SHP77 (cell line): ENCODE measurements around the gene DENND6A.
"Not testable (repeated sequence)": the region's sequence is repeated elsewhere in the genome, so short reads cannot be mapped to it uniquely, and the experiment has no call there.

Source experiments
- DNase-seq, 2 experiments: peaks; one replicate each; lab custom pipeline; 2025; lab: John Stamatoyannopoulos, UW

DENND6A gene

GRCh38 chr3:57627976-57628375 lies 64.9 kb downstream of the DENND6A start:
- DNase-seq, result no peak

DNA sequence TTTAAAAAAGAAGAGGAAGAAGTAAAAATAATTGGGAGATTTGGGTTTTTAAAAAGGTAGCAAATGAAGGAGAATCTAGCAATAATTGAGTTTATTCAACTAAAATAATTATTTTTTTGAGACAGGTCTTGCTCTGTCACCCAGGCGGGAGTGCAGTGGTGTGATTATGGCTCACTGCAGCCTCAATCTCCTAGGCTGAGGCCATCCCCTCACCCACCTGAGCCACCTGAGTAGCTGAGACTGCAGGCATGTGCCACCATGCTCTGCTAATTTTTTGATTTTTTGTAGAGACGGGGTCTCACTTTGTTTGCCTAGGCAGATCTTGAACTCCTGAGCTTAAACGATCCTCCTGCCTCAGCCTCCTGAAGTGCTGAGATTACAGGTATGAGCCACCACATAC lies 68.1 kb downstream of the DENND6A start:
- no peak for DNase-seq

- no peak for DNase-seq
These were observed 70.5 kb downstream of the DENND6A start for GRCh38 chr3:57622362-57622761.

- DNase-seq, result no peak
These were observed 75.1 kb downstream of the DENND6A start for GRCh38 chr3:57617739-57618138.

DNA sequence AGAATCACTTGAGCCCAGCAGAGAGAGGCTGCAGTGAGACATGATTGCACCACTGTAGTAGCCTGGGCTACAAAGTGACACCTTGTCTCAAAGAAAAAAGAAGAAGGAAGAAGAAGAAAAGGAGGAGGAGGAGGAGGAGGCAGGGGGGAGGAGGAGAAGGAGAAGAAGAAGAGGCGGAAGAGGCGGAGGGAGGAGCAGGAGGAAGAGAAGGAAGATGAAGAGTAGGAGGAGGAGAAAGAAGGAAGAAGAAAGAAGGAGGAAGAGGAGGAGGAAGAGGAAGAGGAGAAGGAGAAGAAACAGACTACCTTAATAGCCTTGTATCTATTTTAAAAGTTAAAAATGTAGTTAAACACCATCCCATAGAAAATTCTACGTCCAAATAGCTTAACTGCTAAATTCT lies 76.6 kb downstream of the DENND6A start:
- DNase-seq, result no peak

DNA sequence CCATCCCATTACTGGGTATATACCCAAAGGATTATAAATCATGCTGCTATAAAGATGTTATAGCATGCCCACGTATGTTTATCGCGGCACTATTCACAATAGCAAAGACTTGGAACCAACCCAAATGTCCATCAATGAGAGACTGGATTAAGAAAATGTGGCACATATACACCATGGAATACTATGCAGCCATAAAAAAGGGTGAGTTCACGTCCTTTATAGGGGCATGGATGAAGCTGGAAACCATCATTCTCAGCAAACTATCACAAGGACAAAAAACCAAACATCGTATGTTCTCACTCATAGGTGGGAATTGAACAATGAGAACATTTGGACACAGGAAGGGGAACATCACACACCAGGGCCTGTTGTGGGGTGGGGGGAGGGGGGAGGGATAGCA lies 81.0 kb downstream of the DENND6A start:
- DNase-seq, result not testable (repeated sequence)

- no peak for DNase-seq
These were observed 87.2 kb downstream of the DENND6A start for GRCh38 chr3:57605683-57606082.

GRCh38 chr3:57604971-57605370 lies 87.9 kb downstream of the DENND6A start:
- DNase-seq, result no peak

- DNase-seq, result no peak
These were observed 92.7 kb downstream of the DENND6A start for GRCh38 chr3:57600195-57600594.

DNA sequence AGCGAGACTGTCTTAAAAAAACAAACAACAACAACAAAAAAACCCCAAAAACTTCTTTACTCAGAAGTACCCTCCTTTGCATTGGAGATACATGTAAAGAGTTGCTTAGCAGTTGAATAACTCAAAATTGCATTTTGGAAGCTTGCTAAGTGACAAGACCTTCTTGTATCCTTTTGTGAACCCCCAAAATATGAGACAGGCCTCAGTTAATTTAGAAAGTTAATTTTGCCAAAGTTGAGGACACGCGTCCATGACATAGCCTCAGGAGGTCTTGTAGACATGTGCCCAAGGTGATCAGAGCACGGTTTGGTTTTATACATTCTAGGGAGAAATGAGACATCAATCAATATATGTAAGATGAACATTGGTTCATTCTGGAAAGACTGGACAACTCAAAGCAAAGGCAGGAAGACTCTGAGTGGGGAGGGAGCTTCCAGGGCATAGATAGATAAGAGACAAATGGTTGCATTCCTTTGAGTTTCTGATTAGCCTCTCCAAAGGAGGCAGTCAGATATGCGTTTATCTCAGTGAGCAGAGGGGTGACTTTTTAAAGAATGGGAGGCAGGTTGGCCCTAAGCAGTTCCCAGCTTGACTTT lies 94.0 kb downstream of the DENND6A start:
- no peak for DNase-seq

GRCh38 chr3:57597127-57597923 lies 95.6 kb downstream of the DENND6A start, which contains the start of gene ARF4:
TSS of gene ARF4 (minus strand) at chr3:57597344. CDS start at chr3:57597140, 204 bp downstream.
- peak; percentile 98 to 99 for DNase-seq

GRCh38 chr3:57596495-57597126 lies 96.3 kb downstream of the DENND6A start:
- peak; percentile 33 to 43 for DNase-seq

GRCh38 chr3:57594576-57594975 lies 98.3 kb downstream of the DENND6A start:
- DNase-seq, result no peak

DNA sequence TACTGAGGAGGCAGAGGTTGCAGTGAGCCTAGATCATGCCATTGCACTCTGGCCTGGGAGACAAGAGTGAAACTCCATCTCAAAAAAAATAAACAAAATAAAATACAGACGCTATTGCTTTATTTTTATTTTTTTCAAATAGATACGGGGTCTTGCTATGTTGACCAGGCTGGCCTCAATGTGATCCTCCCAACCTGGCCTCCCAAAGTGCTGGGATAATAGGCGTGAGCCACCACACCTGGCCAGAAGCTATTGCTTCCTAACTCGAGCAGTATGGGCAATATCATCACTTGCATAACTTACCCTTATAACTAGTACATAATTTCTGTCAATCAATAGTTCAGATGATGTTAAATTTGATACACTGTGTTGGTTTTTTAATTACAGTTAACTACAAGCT lies 98.7 kb downstream of the DENND6A start:
- DNase-seq, result no peak

DNA sequence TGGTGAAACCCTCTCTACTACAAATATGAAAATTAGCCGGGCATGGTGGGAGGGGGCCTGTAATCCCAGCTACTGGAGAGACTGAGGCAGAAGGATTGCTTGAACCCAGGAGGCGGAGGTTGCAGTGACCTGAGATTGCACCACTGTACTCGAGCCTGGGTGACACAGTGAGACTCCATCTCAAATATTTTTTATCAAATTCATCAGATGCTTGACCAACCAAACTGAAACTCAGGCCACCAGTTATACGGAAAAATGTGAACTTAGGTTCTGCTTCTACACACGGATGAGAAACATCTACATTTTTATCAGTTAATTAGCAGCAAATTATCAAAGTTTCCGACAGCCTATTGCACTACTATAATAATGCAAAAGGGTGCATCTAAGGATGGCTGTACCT lies 100.6 kb downstream of the DENND6A start:
- no peak for DNase-seq

DNA sequence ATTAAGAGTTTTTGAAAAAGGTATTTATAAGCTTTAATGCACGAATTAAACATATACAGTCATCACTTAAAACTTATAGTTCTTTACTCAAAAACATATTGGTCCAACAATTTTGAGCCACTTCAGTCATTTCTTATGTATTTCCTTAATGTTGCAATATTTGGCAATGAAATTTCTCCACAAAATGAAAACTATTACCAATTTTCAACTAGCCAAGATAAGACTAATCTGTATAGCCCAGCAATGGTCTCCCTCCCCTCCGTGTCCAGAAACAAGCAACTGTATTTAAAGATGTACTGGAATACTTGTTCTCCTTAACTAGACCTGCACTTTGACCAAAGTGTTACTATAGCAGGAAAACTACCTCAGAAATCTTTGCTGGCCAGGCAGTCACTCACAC lies 105.0 kb downstream of the DENND6A start:
- no peak for DNase-seq

- DNase-seq, result no peak
These were observed 106.1 kb downstream of the DENND6A start for GRCh38 chr3:57586778-57587177.

- DNase-seq, result no peak
These were observed 109.3 kb downstream of the DENND6A start for GRCh38 chr3:57583544-57583943.

- DNase-seq, result peak in 1 of 2 experiments; percentile 10
These were observed 110.3 kb downstream of the DENND6A start for GRCh38 chr3:57582474-57583168.

DNA sequence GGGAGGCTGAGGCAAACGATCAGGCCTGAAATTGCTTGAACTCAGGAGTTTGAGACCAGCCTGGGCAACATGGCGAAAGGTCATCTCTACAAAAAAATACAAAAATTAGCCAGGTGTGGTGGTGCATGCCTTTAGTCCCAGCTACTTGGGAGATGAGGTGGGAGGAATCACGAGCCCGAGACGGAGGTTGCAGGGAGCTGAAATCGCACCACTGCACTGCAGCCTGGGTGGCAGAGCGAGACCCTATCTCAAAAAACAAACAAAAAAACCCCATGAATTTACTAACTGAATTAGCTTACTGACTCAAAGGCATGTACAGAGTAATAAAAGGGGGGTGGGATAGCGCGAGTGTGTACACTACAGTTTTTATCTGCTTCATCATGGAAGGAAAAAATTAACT lies 115.1 kb downstream of the DENND6A start:
- no peak for DNase-seq

GRCh38 chr3:57575966-57576626 lies 116.8 kb downstream of the DENND6A start:
- no peak for DNase-seq
